Endothelial cell of umbilical vein (primary cell): ENCODE results near the gene CORO2B. TPM values are rescaled to one million over a fixed set of nuclear protein-coding genes. Genes with fewer than 3 reads are reported as not detected.

ENCODE experiments used
- BruUV-seq: library from RNA; stranded (reverse); fragments of 400-500 nt; replicated peaks from 2 replicates; lab custom pipeline; 2021; lab: Mats Ljungman, UMichigan
- CTCF ChIA-PET: fragments of 300-600, 350-600 bp; sonication (Branson Sonifier 250); formaldehyde crosslinking; loops from one replicate; lab custom pipeline; 2021; ENCODE audit warnings: antibody characterized with exemption, inconsistent platforms; lab: Charles Lee
- POLR2A ChIA-PET: fragments of 300-600, 350-600 bp; sonication (Branson Sonifier 250); formaldehyde crosslinking; loops from one replicate; lab custom pipeline; 2021; ENCODE audit warnings: antibody characterized with exemption, inconsistent platforms; lab: Charles Lee
- DNase-seq: peaks from one replicate; pipeline ENCODE4 v3.0.0-alpha.2; 2011; ENCODE audit warnings: low read depth, low spot score
- FAIRE-seq: peaks from 2 replicates; lab custom pipeline; 2011; peaks lifted over from hg19 to GRCh38; lab: Jason Lieb, UNC
- H2AFZ ChIP-seq: 2 replicates; pipeline ENCODE4 v1.6.0; 2012; ENCODE audit warnings: low read depth, low read length, control low read depth, inconsistent platforms
- H3K27ac ChIP-seq: 2 replicates; pipeline ENCODE4 v1.5.1; 2011; ENCODE audit warnings: low read depth, mild to moderate bottlenecking, control low read depth, low read length, moderate library complexity; ENCODE audit not compliant: insufficient read depth
- H3K27me3 ChIP-seq, 2 experiments: 2 replicates each; pipeline versions ENCODE4 v1.6.0 to v1.6.1; 2011; ENCODE audit warnings: low read length in 2 of 2, mixed read lengths in 1 of 2; ENCODE audit not compliant: control insufficient read depth in 2 of 2, insufficient read depth in 2 of 2
- H3K36me3 ChIP-seq, 2 experiments: 2 replicates in 1 of 2; 3 replicates in 1 of 2; pipeline ENCODE4 v1.5.1; 2011; ENCODE audit warnings: low read length in 2 of 2, mild to moderate bottlenecking in 1 of 2, moderate library complexity in 1 of 2; ENCODE audit not compliant: control insufficient read depth in 2 of 2, insufficient read depth in 2 of 2; ENCODE audit errors: extremely low read depth in 1 of 2
- H3K4me1 ChIP-seq: 3 replicates; pipeline ENCODE4 v1.5.1; 2011; ENCODE audit warnings: mild to moderate bottlenecking, low read length; ENCODE audit not compliant: control insufficient read depth, insufficient read depth; ENCODE audit errors: extremely low read depth
- H3K4me2 ChIP-seq: 2 replicates; pipeline ENCODE4 v1.6.1; 2011; ENCODE audit warnings: low read length, control low read depth, mixed read lengths; ENCODE audit not compliant: insufficient read depth
- H3K4me3 ChIP-seq, 3 experiments: fragments of 200-600 bp in 1 of 3; sonication (generic), shearing (Covaris generic) in 1 of 3; replicated peaks in 1 of 3; 2 replicates each; pipeline ENCODE4 v1.5.1; 2011 to 2016; ENCODE audit warnings: control low read depth in 3 of 3, low read length in 3 of 3, mild to moderate bottlenecking in 2 of 3, inconsistent platforms in 1 of 3, low read depth in 1 of 3, moderate library complexity in 1 of 3; ENCODE audit not compliant: insufficient read depth in 1 of 3
- H3K79me2 ChIP-seq: 2 replicates; pipeline ENCODE4 v1.6.0; 2012; ENCODE audit warnings: low read length, inconsistent platforms; ENCODE audit not compliant: control insufficient read depth, insufficient read depth
- H3K9ac ChIP-seq: replicated peaks from 2 replicates; pipeline ENCODE3; 2011; ENCODE audit warnings: low read length, control low read depth; ENCODE audit not compliant: insufficient read depth; ENCODE audit errors: extremely low read depth
- H3K9me1 ChIP-seq: replicated peaks from 3 replicates; pipeline ENCODE4 v1.6.0; 2011; ENCODE audit warnings: mild to moderate bottlenecking, low read length; ENCODE audit not compliant: control insufficient read depth, insufficient read depth; ENCODE audit errors: extremely low read depth
- H3K9me3 ChIP-seq: replicated peaks from 2 replicates; pipeline ENCODE4 v1.5.1; 2012; ENCODE audit warnings: low read length, inconsistent platforms; ENCODE audit not compliant: control insufficient read depth, insufficient read depth
- H4K20me1 ChIP-seq: replicated peaks from 2 replicates; pipeline ENCODE3; 2011; ENCODE audit warnings: mild to moderate bottlenecking, low read length; ENCODE audit not compliant: control insufficient read depth, insufficient read depth; ENCODE audit errors: extremely low read depth
- CTCF ChIP-seq, 2 donors: IDR thresholded peaks; 1 replicate in 1 of 2; 2 replicates in 1 of 2; pipeline ENCODE4 v1.5.1; 2011; ENCODE audit warnings: low read length in 2 of 2, mild to moderate bottlenecking in 2 of 2, moderate library complexity in 2 of 2, control low read depth in 1 of 2, inconsistent platforms in 1 of 2, low read depth in 1 of 2; ENCODE audit not compliant: insufficient read depth in 1 of 2; ENCODE audit errors: extremely low read depth in 1 of 2
- EZH2 ChIP-seq: IDR thresholded peaks from 2 replicates; pipeline ENCODE4 v1.6.1; 2012; ENCODE audit warnings: borderline replicate concordance, low read depth, mild to moderate bottlenecking, moderate library complexity, low read length, inconsistent platforms; ENCODE audit not compliant: severe bottlenecking
- FOS ChIP-seq: IDR thresholded peaks from 2 replicates; pipeline ENCODE4 v1.6.1; 2011; ENCODE audit warnings: mild to moderate bottlenecking, low read length, moderate library complexity, borderline replicate concordance; ENCODE audit not compliant: insufficient read depth
- GATA2 ChIP-seq: IDR thresholded peaks from 2 replicates; pipeline ENCODE4 v1.7.0; 2011; ENCODE audit warnings: low read depth, mild to moderate bottlenecking, moderate library complexity, mixed read lengths, low read length; ENCODE audit not compliant: insufficient read length, insufficient read depth
- JUN ChIP-seq: IDR thresholded peaks from 2 replicates; pipeline ENCODE4 v1.6.1; 2011; ENCODE audit warnings: borderline replicate concordance, low read depth; ENCODE audit not compliant: insufficient read length, insufficient read depth
- MAX ChIP-seq: IDR thresholded peaks from 2 replicates; pipeline ENCODE4 v1.6.1; 2011; ENCODE audit not compliant: insufficient read depth, insufficient read length
- MYC ChIP-seq: IDR thresholded peaks from one replicate; pipeline ENCODE4 v1.6.1; 2011; ENCODE audit warnings: mild to moderate bottlenecking, low read depth, low read length
- POLR2A ChIP-seq: IDR thresholded peaks from 2 replicates; pipeline ENCODE4 v1.6.1; 2012; ENCODE audit warnings: low read depth, mild to moderate bottlenecking, control low read depth, low read length
- POLR2AphosphoS5 ChIP-seq: IDR thresholded peaks from 2 replicates; pipeline ENCODE4 v1.6.1; 2012; ENCODE audit warnings: low read depth, mild to moderate bottlenecking, control low read depth, low read length, moderate library complexity; ENCODE audit not compliant: insufficient read depth
- dilution Hi-C: fragments of 300-500 bp; cut with MboI; formaldehyde crosslinking; loops from one replicate; pipeline ENCODE4 v1.15.0; 2019; ENCODE audit warnings: low sequenced_read_pairs; ENCODE audit not compliant: extremely low pct_ligation_motif_present
- intact Hi-C: fragments of 100-400 bp; cut with micrococcal nuclease; formaldehyde crosslinking; loops from one replicate; pipeline ENCODE4 v1.10.0; 2022
- polyA plus RNA-seq, 4 experiments: library from polyadenylated mRNA; depleted of rRNA in 3 of 4; stranded (reverse) in 3 of 4; unstranded in 1 of 4; fragments of >200 nt; gene quantifications; 2 replicates each; pipeline versions ENCODE4 v1.2.1 to v1.2.3, GENCODE V29; 2011 to 2012; ENCODE audit warnings: missing spikeins in 1 of 4
- total RNA-seq: library from RNA; stranded (reverse); gene quantifications from 2 replicates; pipeline ENCODE4 v1.2.3, GENCODE V29; 2021

CORO2B gene
- total and polyA plus RNA-seq, 2 donors (not counting 3 experiments of a cell fraction or from before 2014, with no cell fraction given) = 2.4 to 3.7 TPM

- ChIA-PET CTCF (no interaction called here), POLR2A (no interaction called here)
- no peaks in the 10 kb centered on the region for H3K9me1 ChIP-seq
- no peak overlapping the region for H2AFZ ChIP-seq
- peaks cover 6% of the 10 kb centered on the region for H3K4me1 ChIP-seq
- H3K36me3 ChIP-seq = no peaks in the 10 kb centered on the region
- no peaks in the 10 kb centered on the region for H3K27me3 ChIP-seq
- H3K4me2 ChIP-seq = no peak overlapping the region
- no peaks in the 10 kb centered on the region for H3K9me3 ChIP-seq
- H3K79me2 ChIP-seq = no peaks in the 10 kb centered on the region
- TF ChIP-seq POLR2AphosphoS5 = no peak
- TF ChIP-seq JUN = no peak
- TF ChIP-seq POLR2A = no peak
- no peak for TF ChIP-seq EZH2
- no peak for TF ChIP-seq FOS
- no peak for TF ChIP-seq MYC
- TF ChIP-seq GATA2 = no peak
- DNase-seq (no peak), FAIRE-seq (no peak)
- no peak overlapping the region for H3K9ac ChIP-seq
- peaks cover 2% of the 10 kb centered on the region for H4K20me1 ChIP-seq
- dilution Hi-C loops = no loop called here
- intact Hi-C loops = no loop called here
- no peak overlapping the region for H3K27ac ChIP-seq
- BruUV-seq = no TSS peak
- H3K4me3 ChIP-seq = no peak overlapping the region
Measured at GRCh38 chr15:68603216-68603595, 24.4 kb downstream of the CORO2B start.

GRCh38 chr15:68603951-68604350, 25.2 kb downstream of the CORO2B start:
- Histone ChIP-seq H3K27ac (no peak overlapping the region), H4K20me1 (peaks cover 2% of the 10 kb centered on the region), H3K27me3 (no peaks in the 10 kb centered on the region), H2AFZ (no peak overlapping the region), H3K4me1 (peaks cover 6% of the 10 kb centered on the region), H3K9me1 (no peaks in the 10 kb centered on the region), H3K9ac (no peak overlapping the region), H3K9me3 (no peaks in the 10 kb centered on the region), H3K4me3 (no peak overlapping the region), H3K79me2 (no peaks in the 10 kb centered on the region), H3K4me2 (no peak overlapping the region), H3K36me3 (no peaks in the 10 kb centered on the region)
- ChIA-PET CTCF (interaction anchor here (1.1 kb wide), 1 partner anchor 298 kb away, joined by 3 read pairs; no protein-coding TSS in a partner anchor), POLR2A (no interaction called here)
- dilution Hi-C loops (no loop called here), intact Hi-C loops (no loop called here)
- FAIRE-seq = no peak
- no peak for DNase-seq
- BruUV-seq = no TSS peak
- TF ChIP-seq FOS (no peak), CTCF (IDR thresholded peaks at IDR 0.05; ENCODE audit: extremely low read depth in 1 of 2, insufficient read depth in 1 of 2, low read depth in 1 of 2, low read length in 2 of 2) (no peak), POLR2A (no peak), POLR2AphosphoS5 (no peak), GATA2 (no peak), JUN (no peak), MAX (no peak), MYC (no peak), EZH2 (no peak)
